Transverse colon (tissue), 4 donors: ENCODE measurements around the gene ZNF142.

Experiments used
- POLR2AphosphoS5 ChIP-seq, 3 donors: sonication (generic); formaldehyde crosslinking; IDR thresholded peaks; one replicate each; pipeline ENCODE4 v1.6.1; 2016; ENCODE audit warnings: antibody characterized with exemption in 3 of 3
- TF ChIP-seq, protein P1 (sequence below), 5 experiments: fragments of 200-600 bp in 3 of 5; fragments of 450-650 bp in 2 of 5; sonication (generic) in 3 of 5; IDR thresholded peaks; 1 replicate in 2 of 5; 2 replicates in 3 of 5; pipeline ENCODE4 v1.5.1; 2016 to 2017; ENCODE audit warnings: antibody characterized with exemption in 5 of 5, inconsistent platforms in 3 of 5, mild to moderate bottlenecking in 2 of 5, moderate library complexity in 1 of 5

DNA sequence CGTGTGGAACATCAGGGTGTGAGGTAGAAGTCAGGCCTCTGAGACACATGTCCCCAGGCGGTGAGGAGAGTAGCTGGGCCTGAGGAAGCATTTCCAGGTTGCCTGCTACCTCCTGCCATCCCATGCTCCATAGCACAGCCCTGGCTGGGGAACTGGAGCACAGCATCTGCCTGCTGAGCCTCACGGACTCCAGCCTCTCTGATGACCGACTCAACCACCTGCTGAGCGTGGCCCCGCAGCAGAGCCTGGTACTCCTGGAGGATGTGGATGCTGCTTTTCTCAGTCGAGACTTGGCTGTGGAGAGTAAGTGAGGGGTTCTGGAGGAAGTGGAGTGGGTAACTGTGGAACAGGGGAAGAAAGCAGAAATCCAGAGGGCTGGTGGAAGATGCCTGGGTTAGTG, 3.0 kb upstream of the ZNF142 start:
- TF ChIP-seq POLR2AphosphoS5 (IDR thresholded peaks at IDR 0.05) = no peak
- TF ChIP-seq, protein P1, sequence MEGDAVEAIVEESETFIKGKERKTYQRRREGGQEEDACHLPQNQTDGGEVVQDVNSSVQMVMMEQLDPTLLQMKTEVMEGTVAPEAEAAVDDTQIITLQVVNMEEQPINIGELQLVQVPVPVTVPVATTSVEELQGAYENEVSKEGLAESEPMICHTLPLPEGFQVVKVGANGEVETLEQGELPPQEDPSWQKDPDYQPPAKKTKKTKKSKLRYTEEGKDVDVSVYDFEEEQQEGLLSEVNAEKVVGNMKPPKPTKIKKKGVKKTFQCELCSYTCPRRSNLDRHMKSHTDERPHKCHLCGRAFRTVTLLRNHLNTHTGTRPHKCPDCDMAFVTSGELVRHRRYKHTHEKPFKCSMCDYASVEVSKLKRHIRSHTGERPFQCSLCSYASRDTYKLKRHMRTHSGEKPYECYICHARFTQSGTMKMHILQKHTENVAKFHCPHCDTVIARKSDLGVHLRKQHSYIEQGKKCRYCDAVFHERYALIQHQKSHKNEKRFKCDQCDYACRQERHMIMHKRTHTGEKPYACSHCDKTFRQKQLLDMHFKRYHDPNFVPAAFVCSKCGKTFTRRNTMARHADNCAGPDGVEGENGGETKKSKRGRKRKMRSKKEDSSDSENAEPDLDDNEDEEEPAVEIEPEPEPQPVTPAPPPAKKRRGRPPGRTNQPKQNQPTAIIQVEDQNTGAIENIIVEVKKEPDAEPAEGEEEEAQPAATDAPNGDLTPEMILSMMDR (IDR thresholded peaks at IDR 0.05) = no peak
